ENCODE results near the gene HIGD1C. TPM values are rescaled to one million over a fixed set of nuclear protein-coding genes. Genes with fewer than 3 reads are reported as not detected.
"Not testable (repeated sequence)": the region's sequence is repeated elsewhere in the genome, so short reads cannot be mapped to it uniquely, and the experiment has no call there.

The HIGD1C gene
- total RNA-seq, 1 donor from 2014 or later = not detected

DNA sequence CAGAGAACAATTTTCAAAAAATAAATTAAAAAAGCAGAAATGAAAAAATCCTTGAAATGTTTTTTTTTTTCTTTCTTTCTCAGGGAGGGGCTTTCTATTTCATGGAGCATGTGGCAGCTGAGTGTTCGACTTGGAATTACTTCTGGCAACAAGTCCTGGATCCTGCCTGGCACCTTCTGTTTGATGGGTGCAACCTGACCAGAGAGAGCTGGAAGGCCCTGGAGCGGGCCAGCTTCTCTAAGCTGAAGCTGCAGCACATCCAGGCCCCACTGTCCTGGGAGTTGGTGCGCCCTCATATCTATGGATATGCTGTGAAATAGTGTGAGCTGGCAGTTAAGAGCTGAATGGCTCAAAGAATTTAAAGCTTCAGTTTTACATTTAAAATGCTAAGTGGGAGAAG, 22.5 kb upstream of the HIGD1C start:
- ATAC-seq (ENCODE audit: poor library complexity) (no peak), DNase-seq (no peak)
- intact Hi-C loops (cut with DNase I) = loop anchor here (5.0 kb wide), 1 partner anchor 98 kb away; no protein-coding TSS in a partner anchor

DNA sequence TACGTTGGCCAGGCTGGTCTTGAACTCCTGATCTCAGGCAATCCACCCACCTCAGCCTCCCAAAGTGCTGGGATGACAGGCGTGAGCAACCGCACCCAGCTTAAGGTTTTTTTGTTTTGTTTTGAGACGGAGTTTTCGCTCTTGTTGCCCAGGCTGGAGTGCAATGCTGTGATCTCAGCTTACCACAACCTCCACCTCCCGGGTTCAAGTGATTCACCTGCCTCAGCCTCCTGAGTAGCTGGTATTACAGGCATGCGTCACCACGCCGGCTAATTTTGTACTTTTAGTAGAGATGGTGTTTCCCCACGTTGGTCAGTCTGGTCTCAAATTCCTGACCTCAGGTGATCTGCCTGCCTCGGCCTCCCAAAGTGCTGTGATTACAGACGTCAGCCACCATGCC, 21.9 kb upstream of the HIGD1C start:
- DNase-seq; ATAC-seq (ENCODE audit: poor library complexity); intact Hi-C loops (cut with DNase I): not testable (repeated sequence)

DNA sequence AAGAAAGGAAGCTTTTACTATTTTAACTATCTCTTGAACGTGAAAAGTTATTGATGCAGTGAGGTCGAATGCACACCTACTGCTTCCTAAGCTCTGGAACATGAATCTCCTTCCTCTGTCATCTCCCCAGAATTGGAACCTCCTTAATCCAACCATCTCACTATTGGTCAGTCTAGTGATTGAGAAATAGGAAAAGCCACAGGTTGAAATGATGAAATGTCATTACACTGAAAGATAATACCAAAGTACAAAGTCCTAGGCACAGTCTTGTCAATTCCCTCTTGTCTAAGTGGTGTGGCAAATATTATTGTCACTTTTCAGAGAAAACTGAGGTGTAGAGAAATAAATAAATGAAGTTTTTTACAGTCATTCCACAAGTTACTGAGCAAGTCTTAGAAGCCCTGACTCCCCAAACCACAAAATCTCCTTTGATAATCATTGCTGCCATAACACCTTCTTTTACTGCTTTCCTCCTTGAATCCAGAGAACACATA, 19.5 kb upstream of the HIGD1C start:
- no peak for DNase-seq
- intact Hi-C loops (cut with DNase I) = no loop called here
- ATAC-seq (ENCODE audit: poor library complexity) = no peak

DNA sequence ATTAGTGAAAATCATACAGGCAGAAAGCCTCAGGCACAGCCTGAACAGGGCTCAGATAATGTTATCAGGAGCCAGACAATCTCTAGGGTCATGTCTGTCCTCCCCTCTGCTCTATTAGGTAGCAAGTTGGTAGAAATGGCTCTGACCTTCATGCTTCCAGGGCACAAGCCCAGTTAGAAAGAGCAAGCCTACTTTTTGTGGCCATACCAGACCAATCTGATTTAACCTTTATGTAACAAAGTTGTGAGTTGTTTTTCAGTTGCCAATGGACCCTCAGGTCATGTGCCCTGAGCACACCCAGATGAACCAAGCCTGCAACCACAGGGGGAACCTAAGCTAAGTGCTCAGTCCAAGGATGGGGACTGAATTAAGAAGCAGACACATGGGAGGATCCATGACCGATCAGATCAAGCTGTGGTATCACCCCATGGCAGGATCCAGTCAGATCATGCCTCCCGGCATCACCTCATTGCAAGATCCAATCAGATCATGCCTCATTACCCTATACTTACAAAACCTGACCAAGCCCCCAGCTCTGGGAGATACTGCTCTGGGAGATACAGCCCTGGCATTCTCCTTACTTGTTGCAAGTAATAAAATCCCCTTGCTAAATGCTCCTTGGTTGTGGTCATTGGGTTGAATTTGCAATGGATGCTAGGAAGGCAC, 18.8 kb upstream of the HIGD1C start:
- intact Hi-C loops (cut with DNase I) = no loop called here
- ATAC-seq (ENCODE audit: poor library complexity) (peak; percentile 19), DNase-seq (no peak)

DNA sequence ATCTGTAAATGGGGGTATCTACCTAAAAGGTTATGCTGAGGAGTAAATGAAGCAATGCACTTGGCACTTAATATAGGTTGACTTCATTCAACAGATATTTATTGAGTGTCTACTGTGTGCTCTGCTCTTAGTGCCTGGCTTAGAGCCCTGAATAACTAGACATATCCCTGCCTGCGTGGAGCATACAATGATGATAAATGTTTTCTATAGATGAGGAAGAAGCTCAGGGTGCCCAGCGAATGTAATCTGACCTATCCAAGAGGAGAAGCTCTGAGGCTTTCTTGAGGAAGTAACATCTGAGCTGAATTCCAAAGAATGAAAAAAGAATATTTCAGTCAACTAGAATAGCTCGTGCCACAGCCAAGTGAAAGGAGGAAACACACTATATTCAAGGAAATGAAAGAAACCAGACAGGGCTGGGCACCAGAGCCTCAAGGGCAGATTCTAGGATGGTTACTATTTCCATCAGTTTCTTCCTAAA, 17.9 kb upstream of the HIGD1C start:
- DNase-seq (no peak), ATAC-seq (ENCODE audit: poor library complexity) (peak; percentile 56)
- intact Hi-C loops (cut with DNase I) = no loop called here

DNA sequence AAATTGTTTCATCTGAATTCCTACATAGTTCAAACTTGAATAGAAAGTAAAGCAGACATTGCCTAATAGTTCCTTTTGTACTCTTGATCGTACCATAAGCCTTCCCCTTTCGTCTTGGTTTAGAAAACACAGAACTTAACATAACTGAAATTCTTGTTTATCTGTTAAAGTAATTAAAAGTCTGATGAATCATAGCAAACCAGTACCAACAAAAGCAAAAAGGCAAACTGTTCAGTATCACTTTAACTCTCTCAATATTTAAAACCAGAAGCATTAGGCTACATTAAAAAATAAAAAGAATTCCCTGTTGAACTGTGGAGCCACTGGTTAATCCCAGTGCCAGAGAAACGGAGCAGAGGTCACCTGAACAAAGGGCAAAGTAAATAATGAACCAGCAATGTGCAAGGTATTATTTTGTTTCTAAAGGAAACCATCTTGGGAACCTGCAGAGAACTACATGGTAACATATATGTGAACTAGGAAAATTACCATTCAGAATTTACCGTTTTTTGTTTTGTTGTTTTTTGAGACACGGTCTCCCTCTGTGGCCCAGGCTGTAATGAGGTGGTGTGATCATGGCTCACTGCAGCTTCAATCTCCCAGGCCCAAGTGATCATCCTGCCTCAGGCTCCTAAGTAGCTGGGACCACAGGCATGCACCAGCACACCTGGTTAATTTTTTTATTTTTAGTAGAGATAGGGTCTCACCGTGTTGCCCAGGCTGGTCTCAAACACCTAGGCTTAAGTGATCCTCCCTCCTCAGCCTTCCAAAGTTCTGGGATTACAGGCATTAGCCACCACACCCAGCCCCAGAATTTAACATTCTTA, 17.1 kb upstream of the HIGD1C start:
- ATAC-seq (ENCODE audit: poor library complexity) (peak; percentile 63), DNase-seq (no peak)
- intact Hi-C loops (cut with DNase I) = no loop called here

DNA sequence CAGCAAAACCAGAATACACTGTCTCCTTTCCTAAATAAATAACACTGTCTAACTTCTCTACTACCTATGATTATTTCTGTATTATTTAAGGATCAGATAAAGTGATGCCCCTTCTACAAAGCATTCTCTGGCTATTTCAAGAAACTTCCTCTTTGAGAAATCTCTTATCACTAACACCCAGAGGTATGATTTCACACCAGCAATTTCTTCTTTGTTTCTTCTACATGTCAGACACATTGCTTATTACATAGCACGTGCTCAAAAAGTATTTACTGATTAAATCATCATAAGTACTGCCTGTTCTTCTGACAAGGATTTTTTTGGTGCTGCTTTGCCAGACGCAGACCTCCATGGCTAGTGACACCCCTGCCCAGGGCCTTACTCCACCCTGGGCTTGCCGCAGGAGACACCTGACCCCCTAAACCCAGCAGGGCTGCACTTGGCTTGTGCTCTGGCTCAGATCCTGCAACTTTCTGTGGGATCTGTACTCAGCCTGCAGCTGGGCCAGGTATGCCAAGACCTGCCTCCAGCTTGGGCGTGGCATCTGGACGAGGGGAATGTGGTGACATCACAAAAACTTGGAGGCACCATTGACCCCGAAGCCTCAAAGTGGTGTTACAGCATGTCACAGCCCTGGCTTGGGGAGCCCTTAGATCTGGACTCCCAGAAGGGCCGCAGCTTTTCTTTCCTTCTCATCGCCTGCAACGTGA, 15.4 kb upstream of the HIGD1C start:
- DNase-seq (no peak), ATAC-seq (ENCODE audit: poor library complexity) (no peak)
- intact Hi-C loops (cut with DNase I) = no loop called here

DNA sequence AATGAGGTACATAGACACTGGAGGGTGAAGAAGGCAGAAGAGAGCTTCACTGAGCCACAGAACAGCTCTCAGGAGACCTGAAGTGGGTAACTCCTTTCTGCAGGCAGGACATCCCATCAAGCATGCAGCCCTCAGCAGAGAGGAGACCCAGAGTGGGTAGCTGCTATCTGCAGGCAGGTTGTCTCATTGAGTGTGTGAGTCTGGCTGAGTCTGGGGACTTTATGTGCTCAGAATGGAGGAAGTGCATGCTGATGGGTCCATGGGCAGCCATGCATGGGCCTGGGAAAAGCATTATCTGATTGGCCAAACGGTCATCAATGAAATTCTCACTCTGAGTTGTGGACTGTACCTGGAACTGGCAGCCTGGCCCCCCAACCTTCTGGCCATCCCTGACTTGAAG, 14.7 kb upstream of the HIGD1C start:
- ATAC-seq (ENCODE audit: poor library complexity) (no peak), DNase-seq (no peak)
- intact Hi-C loops (cut with DNase I) = no loop called here

DNA sequence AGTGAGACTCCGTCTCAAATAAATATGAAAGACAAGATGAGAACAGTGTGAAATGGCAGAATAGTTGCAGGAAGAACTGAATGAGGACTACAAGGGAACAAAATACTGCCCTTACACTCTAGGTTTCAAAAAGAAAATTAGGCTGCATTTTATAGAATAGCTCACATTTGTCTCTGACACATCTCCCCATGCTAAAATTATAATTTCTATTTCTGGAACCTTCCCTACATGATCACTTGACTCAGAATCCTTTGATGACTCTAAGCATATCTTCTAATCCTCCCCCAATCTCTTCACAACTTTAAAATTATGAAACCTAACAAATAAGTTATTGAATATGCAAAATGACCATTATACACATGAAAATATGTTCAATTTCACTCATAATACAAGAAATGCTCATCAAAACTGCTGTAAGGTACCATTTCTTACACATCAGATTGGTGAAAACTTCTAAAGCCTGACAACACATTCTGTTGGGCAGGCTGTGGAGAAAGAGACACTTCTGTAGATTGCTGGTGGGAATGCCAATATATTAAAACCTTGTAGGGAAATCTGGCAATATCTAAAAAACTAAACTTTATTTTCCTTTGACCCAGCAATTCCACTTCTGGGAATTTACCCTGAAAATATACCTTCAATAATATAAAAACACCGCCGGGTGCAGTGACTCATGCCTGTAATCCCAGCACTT, 4.3 kb upstream of the HIGD1C start:
- ATAC-seq (ENCODE audit: poor library complexity) (no peak), DNase-seq (no peak)
- intact Hi-C loops (cut with DNase I) = no loop called here

DNA sequence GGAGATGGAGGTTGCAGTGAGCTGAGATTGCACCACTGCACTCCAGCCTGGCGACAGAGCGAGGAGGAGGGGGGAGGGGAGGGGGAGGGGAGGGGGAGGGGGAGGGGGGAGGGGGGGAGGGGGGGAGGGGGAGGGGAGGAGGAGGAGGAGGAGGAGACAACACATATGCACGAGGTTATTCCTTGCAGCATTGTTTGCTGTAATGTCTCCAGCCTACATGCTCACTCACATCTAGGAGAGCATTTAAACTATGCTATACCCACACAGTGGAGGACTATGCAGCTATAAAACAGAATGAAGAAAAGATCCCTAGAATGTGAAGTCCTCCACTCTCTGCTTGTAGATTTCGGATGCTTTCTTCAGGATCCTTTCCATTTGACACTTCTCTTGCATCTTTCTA, 3.5 kb upstream of the HIGD1C start:
- no peak for ATAC-seq (ENCODE audit: poor library complexity)
- no peak for DNase-seq
- intact Hi-C loops (cut with DNase I) = no loop called here

DNA sequence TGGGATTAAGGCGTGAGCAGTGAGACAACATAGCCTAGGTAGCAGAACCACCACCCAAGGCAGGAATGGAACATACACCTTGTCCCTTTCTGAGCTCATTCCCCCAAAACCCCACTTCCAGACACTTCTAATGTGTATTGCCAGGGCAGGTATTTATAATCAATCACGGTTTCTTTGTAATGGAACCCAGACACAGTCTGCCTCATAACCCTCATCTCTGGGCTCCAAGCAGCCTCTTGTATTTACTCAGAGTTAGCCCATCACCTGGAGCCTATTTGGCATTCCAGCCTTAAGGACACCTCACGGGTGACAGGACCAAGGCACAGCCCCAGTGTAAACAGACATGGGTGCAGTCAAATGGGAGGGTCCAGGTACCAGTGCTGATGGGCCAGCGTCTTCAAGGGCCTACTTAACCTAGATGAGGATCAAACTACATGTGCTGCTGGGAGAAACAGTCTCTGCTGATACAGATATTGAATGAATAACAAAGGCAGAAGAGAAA, 2.5 kb upstream of the HIGD1C start:
- intact Hi-C loops (cut with DNase I) = no loop called here
- DNase-seq (no peak), ATAC-seq (ENCODE audit: poor library complexity) (no peak)

DNA sequence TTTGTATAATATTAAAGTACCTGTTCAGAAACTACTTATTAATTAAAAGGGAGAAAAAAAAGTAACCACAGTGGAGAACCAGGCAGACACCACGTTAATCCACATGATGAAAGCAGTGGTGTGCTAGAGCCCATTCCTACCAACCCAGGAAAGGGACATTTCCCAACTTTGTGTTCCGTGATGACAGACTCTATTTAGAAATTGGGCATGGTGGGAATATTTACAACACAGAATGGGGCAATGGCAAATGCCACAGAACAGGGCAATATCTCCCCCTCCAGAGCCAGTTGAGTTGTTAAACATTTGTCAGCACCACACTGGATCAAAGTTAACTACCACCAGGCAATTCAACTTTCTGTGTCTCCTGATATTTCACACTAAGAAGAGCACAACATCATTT, 1.2 kb upstream of the HIGD1C start:
- no peak for DNase-seq
- ATAC-seq (ENCODE audit: poor library complexity) = no peak
- intact Hi-C loops (cut with DNase I) = no loop called here

DNA sequence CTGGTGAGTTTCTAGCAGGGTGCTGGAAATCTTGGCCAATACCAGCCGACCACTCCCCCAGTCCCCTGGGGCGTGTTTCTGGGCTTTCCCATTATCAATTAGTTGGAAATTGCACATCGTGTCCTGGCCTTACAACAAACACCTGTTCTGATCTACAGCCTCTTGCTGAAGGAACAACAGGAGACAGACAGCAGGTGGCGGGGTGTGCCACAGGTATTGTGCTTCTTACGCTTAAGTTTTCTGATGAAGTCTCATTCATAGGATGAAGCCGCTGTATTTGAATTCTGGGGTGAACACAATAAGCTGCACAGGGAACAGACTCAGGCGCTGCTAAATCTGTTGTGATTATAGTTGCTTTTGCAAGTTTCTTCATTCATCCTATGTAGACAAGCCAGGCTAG, 703 bp downstream of the HIGD1C start:
- DNase-seq = no peak
- intact Hi-C loops (cut with DNase I) = no loop called here
- ATAC-seq (ENCODE audit: poor library complexity) = no peak

DNA sequence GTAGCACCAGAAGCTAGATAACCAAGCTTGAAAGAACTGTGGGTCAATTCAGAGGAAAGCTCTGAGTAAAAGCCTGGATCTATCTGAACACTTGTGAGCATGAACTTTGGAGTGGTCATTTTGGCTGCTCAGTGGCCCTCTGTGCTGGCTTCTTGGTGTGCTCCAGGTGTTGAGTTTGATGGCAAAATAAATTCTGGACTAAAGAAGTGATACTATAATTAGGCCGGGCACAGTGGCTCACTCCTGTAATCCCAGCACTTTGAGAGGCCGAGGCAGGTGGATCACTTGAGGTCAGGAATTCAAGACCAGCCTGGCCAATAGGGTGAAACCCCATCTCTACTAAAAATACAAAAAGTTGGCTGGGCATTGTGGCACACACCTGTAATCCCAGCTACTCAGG, 2.4 kb downstream of the HIGD1C start:
- ATAC-seq (ENCODE audit: poor library complexity); intact Hi-C loops (cut with DNase I); DNase-seq: not testable (repeated sequence)

DNA sequence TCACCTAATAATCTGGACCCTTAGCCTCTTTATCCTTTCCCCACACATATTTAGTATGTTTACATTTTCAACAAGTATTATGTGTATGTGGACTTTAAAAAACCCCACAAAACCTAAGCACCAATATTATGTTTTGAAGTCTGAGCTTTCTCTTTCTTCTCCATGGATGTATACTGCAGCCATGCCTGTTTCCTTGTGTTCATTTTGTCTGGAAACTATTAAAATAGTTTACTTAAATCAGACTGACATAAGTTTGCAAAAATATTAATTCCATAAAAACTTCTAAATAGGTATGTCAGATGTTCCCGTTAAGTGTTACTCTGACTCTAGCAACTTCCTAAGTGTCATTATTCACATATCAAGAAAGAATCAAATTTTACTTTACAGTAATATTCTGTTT, 2.9 kb downstream of the HIGD1C start:
- no peak for ATAC-seq (ENCODE audit: poor library complexity)
- no peak for DNase-seq
- intact Hi-C loops (cut with DNase I) = no loop called here

DNA sequence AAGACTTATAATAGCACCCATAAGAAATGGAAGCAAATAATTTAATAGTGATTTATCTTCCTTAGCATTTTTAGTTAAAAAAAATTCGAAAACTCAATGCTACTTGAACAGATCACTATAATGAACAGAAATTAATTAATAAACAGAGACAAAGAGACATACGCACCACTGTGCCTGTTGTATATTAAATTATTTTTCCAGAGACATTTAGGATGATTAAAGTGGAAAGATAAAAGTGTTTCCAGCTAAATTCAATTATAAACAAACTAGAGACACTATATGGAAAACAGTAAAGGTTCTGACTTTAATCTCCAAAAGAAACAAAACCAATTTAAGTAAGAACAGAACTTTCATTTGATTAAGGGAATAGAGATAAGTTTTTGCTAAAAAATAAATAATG, 3.4 kb downstream of the HIGD1C start:
- intact Hi-C loops (cut with DNase I) = no loop called here

DNA sequence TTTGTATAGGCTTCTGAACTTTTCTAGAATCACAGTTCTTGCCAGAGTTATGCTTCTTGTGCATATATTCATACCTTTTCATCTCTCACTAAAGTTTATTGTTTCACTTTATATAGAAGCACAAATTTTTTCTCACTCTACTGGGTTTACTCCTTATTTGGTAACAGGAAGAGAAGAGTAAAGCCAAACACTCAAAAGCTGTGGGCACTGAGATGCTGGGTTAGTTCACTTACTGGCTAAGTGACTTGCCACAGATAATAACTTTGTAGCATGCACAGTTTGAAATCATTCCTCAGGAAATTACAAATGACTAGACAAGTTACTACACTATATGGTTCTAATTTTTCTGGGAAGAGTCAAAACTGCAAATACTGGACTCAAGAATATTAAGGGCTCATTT, 7.8 kb downstream of the HIGD1C start:
- no peak for ATAC-seq (ENCODE audit: poor library complexity)
- no peak for DNase-seq
- intact Hi-C loops (cut with DNase I) = no loop called here

More for the DNA sequence above, 3.4 kb downstream of the HIGD1C start:
- DNase-seq (no peak), ATAC-seq (ENCODE audit: poor library complexity) (no peak)

DNA sequence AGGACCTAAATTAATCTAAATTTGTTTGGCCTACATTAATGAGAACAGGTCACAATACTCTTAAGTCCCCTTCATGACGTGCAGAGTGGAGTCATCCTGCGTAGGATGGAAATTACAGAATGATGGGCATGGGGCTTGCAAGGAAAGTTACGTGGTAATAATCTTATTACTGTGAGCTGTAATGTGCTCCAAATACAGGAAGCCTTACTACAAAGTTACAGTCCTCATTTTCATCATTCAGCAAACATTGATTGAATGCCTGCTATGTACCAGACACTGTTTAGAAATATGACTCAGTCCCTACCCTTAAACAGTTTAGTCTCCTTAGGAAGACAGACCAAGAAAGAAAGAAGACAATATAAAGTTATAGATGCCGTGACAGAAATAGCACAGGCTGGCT, 9.4 kb downstream of the HIGD1C start:
- ATAC-seq (ENCODE audit: poor library complexity) (no peak), DNase-seq (no peak)
- intact Hi-C loops (cut with DNase I) = no loop called here

DNA sequence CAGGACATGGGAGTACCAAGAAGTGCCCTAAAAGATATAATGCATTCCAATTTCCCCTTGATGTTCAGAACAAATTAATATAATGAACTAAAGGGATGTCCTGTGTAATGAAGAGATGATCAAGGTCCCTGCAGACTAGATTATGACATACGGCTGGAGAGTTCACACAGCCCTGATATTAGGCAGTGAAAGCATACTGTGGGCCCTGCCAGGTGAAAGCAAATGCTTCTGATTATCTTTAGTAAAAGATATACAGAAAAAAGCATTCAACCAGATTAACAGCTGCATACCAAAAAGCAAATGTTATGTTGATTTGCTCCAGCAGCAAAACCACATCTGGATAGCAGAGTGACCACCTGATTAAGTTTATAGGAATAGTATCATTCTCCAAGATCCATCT, 12.1 kb downstream of the HIGD1C start:
- intact Hi-C loops (cut with DNase I) = no loop called here

More for the DNA sequence above, 12.1 kb downstream of the HIGD1C start:
- ATAC-seq (ENCODE audit: poor library complexity) (no peak), DNase-seq (no peak)
